Prostate gland (tissue), 2 donors: ENCODE measurements around the gene GDPD4.

Experiments used
- POLR2AphosphoS5 ChIP-seq: sonication (generic); formaldehyde crosslinking; IDR thresholded peaks from one replicate; pipeline ENCODE4 v1.6.1; 2017; ENCODE audit warnings: antibody characterized with exemption
- TF ChIP-seq, protein P1 (sequence below), 4 experiments: fragments of 200-600 bp in 2 of 4; fragments of 450-650 bp in 2 of 4; sonication (generic) in 2 of 4; IDR thresholded peaks; 1 replicate in 3 of 4; 2 replicates in 1 of 4; pipeline ENCODE4 v1.5.1; 2016 to 2019; ENCODE audit warnings: antibody characterized with exemption in 4 of 4, mild to moderate bottlenecking in 2 of 4, moderate library complexity in 2 of 4

DNA sequence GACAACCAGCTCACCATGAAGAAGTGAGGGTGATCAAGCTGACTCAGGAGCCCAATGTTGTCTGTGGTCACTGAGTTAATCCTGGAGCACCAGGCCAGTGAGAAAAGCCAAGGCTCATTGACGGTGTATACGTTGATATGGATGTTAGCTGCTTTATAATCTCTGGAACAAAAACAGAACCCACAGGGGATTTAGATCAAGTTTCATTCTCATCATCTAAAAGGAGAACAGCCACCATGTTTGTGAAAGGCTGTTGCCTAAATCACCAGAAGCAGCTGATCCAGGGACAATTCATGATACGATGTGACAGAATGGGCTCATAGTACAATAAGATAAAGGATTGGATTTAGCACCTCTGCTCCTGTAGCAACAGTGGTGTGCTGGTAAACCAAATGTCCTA lies 68.5 kb downstream of the GDPD4 start:
- TF ChIP-seq, protein P1, sequence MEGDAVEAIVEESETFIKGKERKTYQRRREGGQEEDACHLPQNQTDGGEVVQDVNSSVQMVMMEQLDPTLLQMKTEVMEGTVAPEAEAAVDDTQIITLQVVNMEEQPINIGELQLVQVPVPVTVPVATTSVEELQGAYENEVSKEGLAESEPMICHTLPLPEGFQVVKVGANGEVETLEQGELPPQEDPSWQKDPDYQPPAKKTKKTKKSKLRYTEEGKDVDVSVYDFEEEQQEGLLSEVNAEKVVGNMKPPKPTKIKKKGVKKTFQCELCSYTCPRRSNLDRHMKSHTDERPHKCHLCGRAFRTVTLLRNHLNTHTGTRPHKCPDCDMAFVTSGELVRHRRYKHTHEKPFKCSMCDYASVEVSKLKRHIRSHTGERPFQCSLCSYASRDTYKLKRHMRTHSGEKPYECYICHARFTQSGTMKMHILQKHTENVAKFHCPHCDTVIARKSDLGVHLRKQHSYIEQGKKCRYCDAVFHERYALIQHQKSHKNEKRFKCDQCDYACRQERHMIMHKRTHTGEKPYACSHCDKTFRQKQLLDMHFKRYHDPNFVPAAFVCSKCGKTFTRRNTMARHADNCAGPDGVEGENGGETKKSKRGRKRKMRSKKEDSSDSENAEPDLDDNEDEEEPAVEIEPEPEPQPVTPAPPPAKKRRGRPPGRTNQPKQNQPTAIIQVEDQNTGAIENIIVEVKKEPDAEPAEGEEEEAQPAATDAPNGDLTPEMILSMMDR (IDR thresholded peaks at IDR 0.05): no peak
- no peak for TF ChIP-seq POLR2AphosphoS5
